HUES64 (cell line): ENCODE results near the gene CTDSP2.
"Not testable (repeated sequence)": the region's sequence is repeated elsewhere in the genome, so short reads cannot be mapped to it uniquely, and the experiment has no call there.

Experiments used
- H3K27ac ChIP-seq: 2 replicates; pipeline ENCODE4 v1.7.0; 2013; ENCODE audit warnings: low read depth, low read length, inconsistent platforms
- H3K27me3 ChIP-seq: 2 replicates; pipeline ENCODE4 v1.6.1; 2013; ENCODE audit warnings: mild to moderate bottlenecking, low read length; ENCODE audit not compliant: insufficient read depth
- H3K36me3 ChIP-seq: 2 replicates; pipeline ENCODE4 v1.6.1; 2013; ENCODE audit warnings: mild to moderate bottlenecking, low read length; ENCODE audit not compliant: insufficient read depth
- H3K4me1 ChIP-seq: 2 replicates; pipeline ENCODE4 v1.6.1; 2013; ENCODE audit warnings: mild to moderate bottlenecking, low read length, moderate library complexity; ENCODE audit not compliant: insufficient read depth
- H3K4me3 ChIP-seq: 2 replicates; pipeline ENCODE4 v1.5.1; 2013; ENCODE audit warnings: mild to moderate bottlenecking, low read length, moderate library complexity
- H3K9ac ChIP-seq: 2 replicates; pipeline ENCODE4 v1.6.1; 2013; ENCODE audit warnings: mild to moderate bottlenecking, low read depth, low read length
- H3K9me3 ChIP-seq: 2 replicates; pipeline ENCODE4 v1.6.1; 2013; ENCODE audit warnings: low read depth, low read length; ENCODE audit not compliant: insufficient read depth
- WGBS: fragments of 150-250, 120-280 bp; methylation state at CpG from one replicate; pipeline ENCODE4 v1.1.7; 2013; ENCODE audit warnings: missing lambda C conversion rate; 5-methylcytosine and 5-hydroxymethylcytosine counted together

Gene CTDSP2

GRCh38 chr12:57817990-57818331 lies 28.6 kb downstream of the CTDSP2 start:
- H3K4me1 ChIP-seq, H3K4me3 ChIP-seq, H3K9ac ChIP-seq, H3K27ac ChIP-seq, H3K9me3 ChIP-seq, H3K27me3 ChIP-seq: not testable (repeated sequence)
- 95% methylated on average over 3 of the region's 3 CpGs for WGBS
- peaks cover 28% of the 10 kb centered on the region for H3K36me3 ChIP-seq

GRCh38 chr12:57817261-57817989 lies 29.1 kb downstream of the CTDSP2 start:
- Histone ChIP-seq H3K36me3 (peaks cover 22% of the 10 kb centered on the region), H3K9me3 (no peaks in the 10 kb centered on the region), H3K27me3 (no peaks in the 10 kb centered on the region), H3K4me1 (no peaks in the 10 kb centered on the region), H3K4me3 (no peak overlapping the region), H3K9ac (no peak overlapping the region), H3K27ac (no peak overlapping the region)
- WGBS = 90% methylated on average over 8 of the region's 8 CpGs

- WGBS = 88% methylated on average over 5 of the region's 5 CpGs
- no peaks in the 10 kb centered on the region for H3K9me3 ChIP-seq
- no peaks in the 10 kb centered on the region for H3K4me1 ChIP-seq
- H3K27me3 ChIP-seq = no peaks in the 10 kb centered on the region
- no peak overlapping the region for H3K27ac ChIP-seq
- H3K4me3 ChIP-seq = no peak overlapping the region
- peaks cover 16% of the 10 kb centered on the region; the same call in 1 of the 2 replicates for H3K36me3 ChIP-seq
- no peak overlapping the region for H3K9ac ChIP-seq
Observed at GRCh38 chr12:57816855-57817151, 29.7 kb downstream of the CTDSP2 start.

GRCh38 chr12:57816001-57816854 lies 30.3 kb downstream of the CTDSP2 start:
- H3K4me3 ChIP-seq = no peak overlapping the region
- H3K9ac ChIP-seq = no peak overlapping the region
- no peaks in the 10 kb centered on the region for H3K27me3 ChIP-seq
- no peaks in the 10 kb centered on the region for H3K4me1 ChIP-seq
- no peak overlapping the region for H3K27ac ChIP-seq
- H3K9me3 ChIP-seq = no peaks in the 10 kb centered on the region
- 86% methylated on average over 3 of the region's 3 CpGs for WGBS
- peaks cover 11% of the 10 kb centered on the region; the same call in 1 of the 2 replicates for H3K36me3 ChIP-seq

- no peak overlapping the region for H3K4me3 ChIP-seq
- H3K36me3 ChIP-seq = peaks cover 6% of the 10 kb centered on the region; the same call in 1 of the 2 replicates
- H3K9me3 ChIP-seq = no peaks in the 10 kb centered on the region
- no peak overlapping the region for H3K27ac ChIP-seq
- H3K9ac ChIP-seq = no peak overlapping the region
- H3K4me1 ChIP-seq = no peaks in the 10 kb centered on the region
- no peaks in the 10 kb centered on the region for H3K27me3 ChIP-seq
- 75% methylated on average over 12 of the region's 13 CpGs for WGBS
Observed at GRCh38 chr12:57815177-57816000, 31.1 kb downstream of the CTDSP2 start.

GRCh38 chr12:57813971-57814772 lies 32.4 kb downstream of the CTDSP2 start:
- H3K9me3 ChIP-seq = no peaks in the 10 kb centered on the region
- H3K36me3 ChIP-seq = no peaks in the 10 kb centered on the region
- 88% methylated on average over 15 of the region's 17 CpGs for WGBS

GRCh38 chr12:57813111-57813970 lies 33.2 kb downstream of the CTDSP2 start:
- no peaks in the 10 kb centered on the region for H3K4me1 ChIP-seq
- no peak overlapping the region for H3K27ac ChIP-seq
- H3K9ac ChIP-seq = no peak overlapping the region
- 91% methylated on average over 14 of the region's 14 CpGs for WGBS
- H3K27me3 ChIP-seq = no peaks in the 10 kb centered on the region
- no peaks in the 10 kb centered on the region for H3K36me3 ChIP-seq
- no peaks in the 10 kb centered on the region for H3K9me3 ChIP-seq
- no peak overlapping the region for H3K4me3 ChIP-seq

More at GRCh38 chr12:57813971-57814772, 32.4 kb downstream of the CTDSP2 start:
- no peak overlapping the region for H3K4me3 ChIP-seq
- H3K27me3 ChIP-seq = no peaks in the 10 kb centered on the region
- H3K4me1 ChIP-seq = no peaks in the 10 kb centered on the region
- no peak overlapping the region for H3K9ac ChIP-seq
- H3K27ac ChIP-seq = no peak overlapping the region

GRCh38 chr12:57811028-57811755 lies 35.3 kb downstream of the CTDSP2 start:
- H3K36me3 ChIP-seq = peaks cover 3% of the 10 kb centered on the region; the same call in 1 of the 2 replicates
- no peak overlapping the region for H3K27ac ChIP-seq
- H3K27me3 ChIP-seq = no peaks in the 10 kb centered on the region
- no peaks in the 10 kb centered on the region for H3K9me3 ChIP-seq
- no peak overlapping the region for H3K9ac ChIP-seq
- H3K4me1 ChIP-seq = no peaks in the 10 kb centered on the region
- whole genome bisulfite sequencing = 92% methylated on average over 10 of the region's 10 CpGs
- no peak overlapping the region for H3K4me3 ChIP-seq

GRCh38 chr12:57810450-57810849 lies 36.1 kb downstream of the CTDSP2 start:
- Histone ChIP-seq H3K4me1 (no peaks in the 10 kb centered on the region), H3K9ac (no peak overlapping the region), H3K36me3 (peaks cover 3% of the 10 kb centered on the region; the same call in 1 of the 2 replicates), H3K4me3 (no peak overlapping the region), H3K27ac (no peak overlapping the region), H3K9me3 (no peaks in the 10 kb centered on the region), H3K27me3 (no peaks in the 10 kb centered on the region)
- 90% methylated on average over 5 of the region's 5 CpGs for WGBS
